Transverse colon (tissue), 4 donors: ENCODE measurements around the gene INO80C. TPM values are rescaled to one million over a fixed set of nuclear protein-coding genes. Genes with fewer than 3 reads are reported as not detected.

Experiments
- DNase-seq: peaks from one replicate; pipeline ENCODE4 v3.0.0-alpha.2; 2019
- H3K27ac ChIP-seq, 4 donors: fragments of 200-600 bp; sonication (generic); 2 replicates each; pipeline ENCODE4 v1.5.1; 2016 to 2018; ENCODE audit warnings: inconsistent platforms in 4 of 4
- H3K27me3 ChIP-seq: fragments of 200-600 bp; sonication (generic); 2 replicates; pipeline ENCODE4 v1.5.1; 2017; ENCODE audit warnings: inconsistent platforms
- H3K36me3 ChIP-seq, 4 donors: fragments of 200-600 bp; sonication (generic); 2 replicates each; pipeline ENCODE4 v1.5.1; 2017 to 2019; ENCODE audit warnings: inconsistent platforms in 4 of 4
- H3K4me1 ChIP-seq, 4 donors: fragments of 200-600 bp; sonication (generic); 2 replicates each; pipeline ENCODE4 v1.5.1; 2017 to 2020; ENCODE audit warnings: inconsistent platforms in 4 of 4
- H3K4me3 ChIP-seq, 4 donors: fragments of 200-600 bp; sonication (generic); 1 replicate in 1 of 4; 2 replicates in 3 of 4; pipeline versions ENCODE4 v1.5.1 to v1.6.1; 2017 to 2019; ENCODE audit warnings: inconsistent platforms in 4 of 4
- H3K9me3 ChIP-seq, 2 donors: fragments of 200-600 bp; sonication (generic); 2 replicates each; pipeline ENCODE4 v1.5.1; 2017 to 2019; ENCODE audit warnings: inconsistent platforms in 2 of 2
- CTCF ChIP-seq, 5 experiments: fragments of 200-600 bp in 3 of 5; fragments of 450-650 bp in 2 of 5; sonication (generic) in 3 of 5; IDR thresholded peaks; 1 replicate in 2 of 5; 2 replicates in 3 of 5; pipeline ENCODE4 v1.5.1; 2016 to 2017; ENCODE audit warnings: antibody characterized with exemption in 5 of 5, inconsistent platforms in 3 of 5, mild to moderate bottlenecking in 2 of 5, moderate library complexity in 1 of 5
- EP300 ChIP-seq: sonication (generic); formaldehyde crosslinking; IDR thresholded peaks from one replicate; pipeline ENCODE4 v1.6.1; 2017; ENCODE audit warnings: antibody characterized with exemption, low read depth
- POLR2A ChIP-seq: fragments of 450-650 bp; IDR thresholded peaks from one replicate; pipeline ENCODE4 v1.6.1; 2016; ENCODE audit warnings: antibody characterized with exemption, mild to moderate bottlenecking, moderate library complexity
- POLR2AphosphoS5 ChIP-seq, 3 donors: sonication (generic); formaldehyde crosslinking; IDR thresholded peaks; one replicate each; pipeline ENCODE4 v1.6.1; 2016; ENCODE audit warnings: antibody characterized with exemption in 3 of 3
- WGBS, 2 donors: methylation state at CpG; one replicate each; pipeline ENCODE4 v1.1.5; 2018; ENCODE audit warnings: low coverage in 1 of 2; 5-methylcytosine and 5-hydroxymethylcytosine counted together
- in situ Hi-C, 4 donors: fragments of 200-750 bp; cut with MboI; loops; one replicate each; pipeline versions ENCODE4 v1.15.0 to v1.15.1; 2017; ENCODE audit warnings: low sequenced_read_pairs in 3 of 4, low pct_ligation_motif_present in 1 of 4, low pct_unique_long_range_greater_than_20kb in 1 of 4
- intact Hi-C: fragments of 100-400 bp; cut with DNase I; formaldehyde crosslinking; loops from one replicate; pipeline ENCODE4 v1.15.1; 2023; ENCODE audit warnings: low total_unique reads
- total RNA-seq, 4 donors: library from RNA; depleted of rRNA; stranded (reverse); fragments of >200 nt; gene quantifications; one replicate each; pipeline ENCODE4 v1.1.0, GENCODE V29; 2016

Gene INO80C
- total RNA-seq, 4 donors from 2014 or later: 10.2 to 277 (median 18.0) TPM

DNA sequence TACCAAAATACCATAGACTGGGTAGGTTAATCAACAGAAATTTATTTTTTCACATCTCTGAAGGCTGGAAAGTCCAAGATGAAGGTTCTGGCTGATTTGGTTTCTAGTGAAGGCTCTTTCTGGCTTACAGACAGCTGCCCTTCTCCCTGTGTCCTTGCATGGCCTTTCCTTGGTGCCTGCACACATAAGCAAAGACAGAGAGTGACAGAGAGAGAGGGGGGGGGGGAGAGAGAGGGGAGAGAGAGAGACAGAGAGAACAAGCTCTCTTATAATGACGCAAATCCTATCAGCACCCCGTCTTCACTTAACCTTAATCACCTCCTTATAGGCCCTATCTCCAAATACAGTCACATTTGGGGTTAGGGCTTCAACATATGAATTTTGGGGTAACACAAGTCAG is 53.9 kb downstream of the INO80C start:
- Histone ChIP-seq H3K4me3 (no peak overlapping the region), H3K36me3 (no peaks in the 10 kb centered on the region), H3K9me3 (no peaks in the 10 kb centered on the region), H3K27me3 (no peaks in the 10 kb centered on the region), H3K4me1 (no peaks in the 10 kb centered on the region), H3K27ac (no peak overlapping the region)
- TF ChIP-seq POLR2AphosphoS5 (IDR thresholded peaks at IDR 0.05) (no peak), EP300 (no peak)
- in situ Hi-C loops (no loop called here), intact Hi-C loops (no loop called here)
- 50 to 100% methylated on average over 2 of the region's 2 CpGs for WGBS, 2 donors
- no peak for DNase-seq

- H3K9me3 ChIP-seq: no peaks in the 10 kb centered on the region
- WGBS, 2 donors: 40 to 71% methylated on average over 1 to 3 of the region's 3 CpGs
- in situ Hi-C loops: no loop called here
- no peak overlapping the region for H3K27ac ChIP-seq
- H3K27me3 ChIP-seq: no peaks in the 10 kb centered on the region
- no peak for DNase-seq
- H3K4me1 ChIP-seq: no peaks in the 10 kb centered on the region
- intact Hi-C loops: no loop called here
- TF ChIP-seq CTCF (IDR thresholded peaks at IDR 0.05): no peak
- no peak for TF ChIP-seq POLR2AphosphoS5 (IDR thresholded peaks at IDR 0.05)
- TF ChIP-seq POLR2A: no peak
- no peak for TF ChIP-seq EP300
- no peaks in the 10 kb centered on the region for H3K36me3 ChIP-seq
- H3K4me3 ChIP-seq: no peak overlapping the region
Observed at GRCh38 chr18:35443434-35443833, 54.3 kb downstream of the INO80C start.

DNA sequence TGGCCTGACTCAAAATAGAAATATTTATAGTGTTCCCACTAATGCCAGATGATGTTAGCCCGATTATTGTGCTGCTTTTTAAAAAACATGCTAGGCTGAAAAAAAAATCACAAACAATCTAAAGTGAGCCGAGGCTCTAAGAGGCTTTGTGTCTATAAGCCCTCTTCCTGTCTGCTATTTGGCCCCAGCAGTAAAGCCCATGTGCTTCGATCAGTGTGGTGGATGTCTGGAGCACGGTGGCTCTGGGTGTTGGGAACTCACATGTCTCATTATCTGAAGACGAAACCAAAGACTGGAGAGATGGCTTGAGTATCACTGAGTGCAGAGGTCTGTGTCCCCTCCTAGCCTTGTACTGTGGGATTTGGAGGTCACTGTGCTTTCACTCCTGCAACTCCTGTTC is 55.1 kb downstream of the INO80C start:
- no peak for TF ChIP-seq POLR2AphosphoS5 (IDR thresholded peaks at IDR 0.05)
- TF ChIP-seq EP300: no peak
- in situ Hi-C loops (no loop called here), intact Hi-C loops (no loop called here)
- Histone ChIP-seq H3K4me3 (no peak overlapping the region), H3K36me3 (no peaks in the 10 kb centered on the region), H3K9me3 (no peaks in the 10 kb centered on the region), H3K27ac (no peak overlapping the region), H3K4me1 (no peaks in the 10 kb centered on the region), H3K27me3 (no peaks in the 10 kb centered on the region)
- WGBS, 2 donors: 54 to 64% methylated on average over 4 to 5 of the region's 5 CpGs
- no peak for DNase-seq

DNA sequence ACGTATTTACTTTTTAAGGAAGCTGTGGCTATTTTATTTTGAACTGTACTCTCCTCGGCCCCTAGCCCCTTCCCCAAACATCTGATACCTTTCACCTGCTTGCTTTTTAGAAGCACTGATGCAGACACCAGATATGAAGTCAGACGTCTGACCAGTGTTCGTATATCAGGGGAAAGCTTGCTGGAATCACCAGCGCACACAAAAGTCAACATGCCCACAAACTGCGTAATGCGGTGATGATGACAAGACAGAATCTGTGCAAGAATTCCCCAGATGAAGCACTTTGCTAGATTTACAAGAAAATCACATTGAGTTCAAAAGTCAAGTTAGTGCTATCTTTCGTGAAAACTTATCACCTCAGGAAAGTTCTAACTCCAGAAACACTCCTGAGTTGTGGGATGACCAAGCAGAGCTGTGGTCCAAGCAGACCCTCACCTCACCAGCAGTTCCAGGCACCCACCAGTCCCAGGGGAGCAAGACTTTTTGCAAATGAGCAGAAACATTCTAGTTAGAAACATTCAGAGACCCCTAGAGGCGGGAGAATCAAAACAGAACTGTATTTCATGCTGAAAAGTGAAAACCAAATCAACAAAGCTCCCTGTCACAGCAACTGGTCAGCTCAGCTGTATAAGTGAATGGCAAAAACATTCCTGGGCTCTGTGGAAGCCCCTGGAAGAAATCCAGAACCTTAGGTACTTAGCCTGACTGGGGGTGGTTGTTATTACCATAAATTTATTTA is 55.7 kb downstream of the INO80C start:
- intact Hi-C loops: no loop called here
- H3K9me3 ChIP-seq: no peaks in the 10 kb centered on the region
- 64 to 71% methylated on average over 6 to 9 of the region's 9 CpGs for WGBS, 2 donors

More for the DNA sequence above, 55.7 kb downstream of the INO80C start:
- no peak for DNase-seq
- no peak overlapping the region for H3K4me3 ChIP-seq
- H3K36me3 ChIP-seq: no peaks in the 10 kb centered on the region
- in situ Hi-C loops: no loop called here
- no peaks in the 10 kb centered on the region for H3K27me3 ChIP-seq
- no peaks in the 10 kb centered on the region for H3K4me1 ChIP-seq
- no peak overlapping the region for H3K27ac ChIP-seq
- TF ChIP-seq POLR2A (no peak), EP300 (no peak), POLR2AphosphoS5 (IDR thresholded peaks at IDR 0.05) (no peak), CTCF (IDR thresholded peaks at IDR 0.05) (no peak)
